C4-2B (cell line): ENCODE results near the gene NR6A1.

Source experiments
- H3K27ac ChIP-seq: fragments of 450-650 bp; 2 replicates; pipeline ENCODE4 v1.5.1; 2017
- ZFX ChIP-seq: fragments of 450-650 bp; IDR thresholded peaks from 2 replicates; pipeline ENCODE4 v1.6.1; 2017
- TF ChIP-seq, protein P1 (sequence below): fragments of 450-650 bp; conservative IDR thresholded peaks from 2 replicates; pipeline ENCODE4 v1.5.1; 2017; ENCODE audit warnings: mild to moderate bottlenecking

Gene NR6A1

DNA sequence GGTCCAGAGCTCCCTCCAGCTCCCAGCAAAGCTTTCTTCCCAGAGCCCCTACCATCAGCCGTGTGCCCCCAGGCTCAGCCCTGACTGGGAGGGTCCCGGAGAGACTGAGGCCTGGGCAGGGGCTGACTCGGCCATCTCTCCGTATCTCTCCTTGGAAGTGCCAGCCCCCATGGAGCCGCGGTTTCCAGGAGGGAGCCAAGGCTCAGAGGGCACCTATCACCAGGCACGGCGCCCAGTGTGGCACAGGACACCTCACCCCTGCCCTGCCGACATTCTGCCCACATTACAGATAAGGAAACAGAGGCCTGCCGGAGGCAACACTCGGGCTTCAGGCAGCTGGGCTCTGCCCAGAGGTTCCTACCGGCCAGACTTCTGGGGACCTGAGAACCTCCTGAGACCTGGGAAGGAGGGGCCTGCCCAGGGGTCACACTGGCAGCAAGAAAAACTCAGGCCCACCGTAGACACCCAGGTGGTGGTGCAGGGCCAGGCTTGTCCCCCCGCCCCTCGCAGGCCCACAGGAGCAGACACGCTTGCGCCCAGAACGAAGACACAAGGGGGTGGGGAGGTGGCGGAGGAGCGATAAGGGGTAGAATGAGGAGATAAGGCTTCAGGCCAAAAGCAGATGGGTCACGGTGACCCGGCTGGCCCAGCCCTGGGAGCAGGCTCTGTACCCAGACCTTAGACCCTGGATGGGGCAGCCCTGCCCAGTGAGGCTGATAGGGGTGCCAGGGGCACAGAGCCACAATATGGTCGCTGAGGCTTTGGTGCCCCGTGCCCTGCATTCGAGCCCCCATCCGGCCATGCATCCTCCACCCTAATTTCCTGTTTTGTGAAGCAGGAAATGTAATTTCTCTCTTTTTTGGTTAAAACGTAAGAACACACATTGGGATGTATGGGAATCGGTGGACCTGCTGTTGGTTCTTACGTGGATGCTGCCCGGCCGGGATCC is 275.7 kb downstream of the NR6A1 start:
- no peak for TF ChIP-seq ZFX
- TF ChIP-seq, protein P1, sequence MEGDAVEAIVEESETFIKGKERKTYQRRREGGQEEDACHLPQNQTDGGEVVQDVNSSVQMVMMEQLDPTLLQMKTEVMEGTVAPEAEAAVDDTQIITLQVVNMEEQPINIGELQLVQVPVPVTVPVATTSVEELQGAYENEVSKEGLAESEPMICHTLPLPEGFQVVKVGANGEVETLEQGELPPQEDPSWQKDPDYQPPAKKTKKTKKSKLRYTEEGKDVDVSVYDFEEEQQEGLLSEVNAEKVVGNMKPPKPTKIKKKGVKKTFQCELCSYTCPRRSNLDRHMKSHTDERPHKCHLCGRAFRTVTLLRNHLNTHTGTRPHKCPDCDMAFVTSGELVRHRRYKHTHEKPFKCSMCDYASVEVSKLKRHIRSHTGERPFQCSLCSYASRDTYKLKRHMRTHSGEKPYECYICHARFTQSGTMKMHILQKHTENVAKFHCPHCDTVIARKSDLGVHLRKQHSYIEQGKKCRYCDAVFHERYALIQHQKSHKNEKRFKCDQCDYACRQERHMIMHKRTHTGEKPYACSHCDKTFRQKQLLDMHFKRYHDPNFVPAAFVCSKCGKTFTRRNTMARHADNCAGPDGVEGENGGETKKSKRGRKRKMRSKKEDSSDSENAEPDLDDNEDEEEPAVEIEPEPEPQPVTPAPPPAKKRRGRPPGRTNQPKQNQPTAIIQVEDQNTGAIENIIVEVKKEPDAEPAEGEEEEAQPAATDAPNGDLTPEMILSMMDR: no peak
- H3K27ac ChIP-seq: no peak overlapping the region

DNA sequence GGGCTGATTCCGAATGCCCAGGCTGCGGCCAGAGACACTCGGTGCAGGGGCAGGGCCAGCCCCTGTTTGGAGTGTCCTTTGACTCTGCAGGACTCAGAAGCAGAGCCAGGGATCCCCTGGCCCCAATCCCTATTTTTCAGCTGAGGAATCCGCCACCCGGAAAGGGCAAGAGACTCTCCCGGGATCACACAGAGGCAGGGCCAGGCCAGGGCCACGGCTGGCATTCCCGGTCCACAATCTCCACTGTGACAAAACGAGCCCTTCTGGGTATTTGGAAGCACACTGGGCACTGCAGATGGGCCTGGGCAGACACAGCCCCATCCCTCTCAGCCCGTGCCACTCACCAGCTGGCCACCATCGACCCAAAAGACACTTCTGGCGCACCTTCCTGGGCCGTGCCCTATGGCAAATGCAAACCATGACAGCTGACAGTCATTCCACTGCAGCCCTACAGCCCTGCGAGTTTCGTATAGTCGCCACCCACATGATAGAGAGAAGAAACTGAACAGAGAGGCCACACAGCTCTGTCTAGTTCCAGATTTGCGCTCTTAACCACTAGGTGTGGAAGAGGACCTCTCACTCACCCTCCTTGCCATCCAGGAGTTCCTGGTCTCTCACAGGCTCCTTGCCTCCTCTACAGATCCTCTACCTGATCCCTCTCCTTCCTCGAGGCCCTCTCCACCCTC is 277.2 kb downstream of the NR6A1 start:
- TF ChIP-seq, protein P1: no peak
- no peak for TF ChIP-seq ZFX
- H3K27ac ChIP-seq: no peak overlapping the region

DNA sequence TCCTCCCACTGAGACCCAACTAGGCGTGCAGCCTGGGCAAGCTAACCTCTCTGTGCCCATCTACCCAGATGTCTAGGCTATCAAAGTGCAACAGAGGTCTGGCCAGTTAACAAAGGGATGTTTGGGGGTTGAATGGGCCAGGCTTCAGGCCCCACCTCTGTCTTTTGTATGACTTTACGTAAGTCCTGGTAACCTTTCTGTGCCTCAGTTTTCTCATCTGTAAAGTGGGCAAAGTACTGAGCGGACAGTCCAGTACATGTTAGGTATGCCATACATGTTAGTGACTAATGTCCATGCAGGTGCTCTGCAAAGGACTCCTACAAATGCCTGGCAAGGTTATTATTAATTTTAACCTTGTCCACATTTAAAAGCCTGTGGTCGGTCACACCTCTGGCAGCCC is 277.9 kb downstream of the NR6A1 start:
- no peak overlapping the region for H3K27ac ChIP-seq
- TF ChIP-seq, protein P1: no peak
- TF ChIP-seq ZFX: no peak

DNA sequence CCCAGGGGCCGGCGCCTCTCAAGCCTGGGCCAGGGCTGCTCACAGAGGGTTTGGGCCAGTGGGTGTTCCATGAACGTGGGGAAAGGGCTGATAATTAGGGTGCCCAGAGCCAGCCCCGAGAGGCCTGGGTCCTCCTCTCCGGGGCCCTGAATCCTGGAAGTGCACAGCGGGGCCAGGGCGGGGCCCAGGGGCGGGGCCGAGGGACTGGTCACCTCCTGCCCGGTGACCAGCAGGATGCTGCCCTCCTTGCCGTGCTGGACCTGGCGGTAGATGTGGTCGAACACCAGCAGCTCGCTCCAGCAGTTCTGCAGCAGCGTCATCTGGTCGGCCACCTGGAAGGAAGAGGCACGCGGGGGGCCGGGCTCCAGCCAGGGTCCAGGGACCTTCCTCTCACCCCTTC is 278.3 kb downstream of the NR6A1 start:
- TF ChIP-seq, protein P1: no peak
- no peak for TF ChIP-seq ZFX
- H3K27ac ChIP-seq: no peak overlapping the region

DNA sequence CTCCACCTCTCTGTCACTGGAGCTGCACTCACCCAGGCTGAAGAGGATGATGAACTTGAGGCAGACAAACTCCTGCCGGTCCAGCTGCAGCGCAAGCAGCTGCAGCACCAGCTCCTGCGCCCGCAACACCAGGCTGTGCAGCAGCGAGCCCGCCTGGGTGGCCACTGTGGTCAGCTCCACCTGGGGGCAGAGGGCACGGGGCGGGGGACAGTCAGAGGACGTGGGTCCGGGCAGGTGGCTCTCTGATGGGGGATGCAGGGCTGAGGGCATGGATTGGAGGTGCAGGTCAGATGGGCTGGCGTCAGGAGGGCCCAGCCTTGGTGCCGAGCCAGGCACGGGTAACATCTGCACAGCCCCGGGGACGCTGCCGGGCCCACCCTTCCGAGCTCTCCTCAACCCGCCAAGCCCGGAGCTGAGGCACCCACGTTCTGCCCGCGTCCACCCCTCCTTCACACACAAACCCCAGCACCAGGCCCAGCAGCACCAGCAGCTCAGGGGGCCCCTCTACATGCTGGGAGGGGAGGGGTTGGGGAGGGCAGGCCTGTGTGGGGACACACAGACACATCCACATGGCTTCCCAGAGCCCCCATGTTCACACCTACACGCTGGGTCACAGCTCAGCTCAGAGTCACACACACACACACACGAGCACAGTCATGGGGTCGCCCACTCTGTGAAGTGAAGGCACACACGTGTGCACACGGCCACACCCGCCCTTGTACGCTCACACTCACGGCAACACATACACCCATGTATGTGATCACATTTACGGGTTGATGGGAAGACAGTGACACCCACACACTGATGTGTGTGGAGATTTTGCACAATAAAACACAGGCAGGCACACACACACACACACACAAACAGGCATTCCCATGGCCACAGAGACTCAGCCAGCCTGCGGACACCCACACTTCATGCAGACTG is 279.8 kb downstream of the NR6A1 start:
- H3K27ac ChIP-seq: no peak overlapping the region
- TF ChIP-seq ZFX: no peak
- TF ChIP-seq, protein P1: no peak

DNA sequence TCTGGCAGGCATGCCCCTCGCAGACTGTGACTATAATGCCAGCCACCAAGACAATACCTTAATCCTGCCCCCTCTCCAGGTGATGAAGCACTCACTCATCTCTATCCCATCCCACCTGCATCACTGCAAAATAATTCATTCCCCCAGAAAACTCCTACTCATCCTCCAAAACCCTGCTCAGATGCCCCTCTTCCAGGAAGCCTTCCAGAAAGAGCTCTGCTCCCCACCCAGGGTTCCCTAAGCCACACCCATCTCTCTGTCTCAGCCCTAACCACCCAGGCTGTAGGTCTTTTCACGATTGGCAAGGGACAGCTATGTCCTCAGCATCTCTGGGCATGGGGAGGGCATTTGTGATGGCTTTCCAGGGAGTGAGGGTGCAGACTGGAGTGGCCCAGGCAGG is 281.1 kb downstream of the NR6A1 start:
- H3K27ac ChIP-seq: no peak overlapping the region

More for the DNA sequence above, 281.1 kb downstream of the NR6A1 start:
- TF ChIP-seq, protein P1: no peak
- TF ChIP-seq ZFX: no peak
